Measurements from ENCODE around the gene SLIT1.

The SLIT1 gene

DNA sequence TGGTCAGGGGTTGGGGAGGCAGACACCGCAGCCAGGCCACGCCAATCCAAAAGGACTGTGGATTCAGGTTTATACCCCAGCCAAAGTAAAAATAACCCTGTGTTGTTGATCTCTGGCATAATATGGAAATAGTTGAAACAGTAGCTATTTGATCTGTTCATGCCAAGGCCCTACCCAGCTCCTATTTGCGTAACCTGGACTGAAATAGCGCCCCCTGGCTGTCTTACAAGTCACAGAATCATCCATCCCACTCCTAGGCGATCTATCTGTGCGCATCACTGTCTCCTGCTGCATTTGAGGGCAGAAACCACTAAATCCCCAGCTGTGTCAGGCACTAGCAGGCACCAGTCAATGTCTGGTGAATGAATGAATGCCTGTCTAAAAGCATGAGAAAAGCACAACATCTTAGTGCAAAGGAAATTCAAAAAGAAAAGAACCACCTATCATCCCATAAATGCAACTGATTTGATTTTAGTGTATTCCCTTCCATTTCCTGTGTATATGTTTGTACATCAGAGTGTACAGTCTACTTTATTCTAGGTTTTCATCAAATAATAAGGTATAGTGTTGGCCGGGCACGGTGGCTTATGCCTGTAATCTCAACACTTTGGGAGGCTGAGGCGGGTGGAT is 160.0 kb downstream of the SLIT1 start:
- FAIRE-seq (no peak), DNase-seq (ENCODE audit: low spot score) (no peak)

DNA sequence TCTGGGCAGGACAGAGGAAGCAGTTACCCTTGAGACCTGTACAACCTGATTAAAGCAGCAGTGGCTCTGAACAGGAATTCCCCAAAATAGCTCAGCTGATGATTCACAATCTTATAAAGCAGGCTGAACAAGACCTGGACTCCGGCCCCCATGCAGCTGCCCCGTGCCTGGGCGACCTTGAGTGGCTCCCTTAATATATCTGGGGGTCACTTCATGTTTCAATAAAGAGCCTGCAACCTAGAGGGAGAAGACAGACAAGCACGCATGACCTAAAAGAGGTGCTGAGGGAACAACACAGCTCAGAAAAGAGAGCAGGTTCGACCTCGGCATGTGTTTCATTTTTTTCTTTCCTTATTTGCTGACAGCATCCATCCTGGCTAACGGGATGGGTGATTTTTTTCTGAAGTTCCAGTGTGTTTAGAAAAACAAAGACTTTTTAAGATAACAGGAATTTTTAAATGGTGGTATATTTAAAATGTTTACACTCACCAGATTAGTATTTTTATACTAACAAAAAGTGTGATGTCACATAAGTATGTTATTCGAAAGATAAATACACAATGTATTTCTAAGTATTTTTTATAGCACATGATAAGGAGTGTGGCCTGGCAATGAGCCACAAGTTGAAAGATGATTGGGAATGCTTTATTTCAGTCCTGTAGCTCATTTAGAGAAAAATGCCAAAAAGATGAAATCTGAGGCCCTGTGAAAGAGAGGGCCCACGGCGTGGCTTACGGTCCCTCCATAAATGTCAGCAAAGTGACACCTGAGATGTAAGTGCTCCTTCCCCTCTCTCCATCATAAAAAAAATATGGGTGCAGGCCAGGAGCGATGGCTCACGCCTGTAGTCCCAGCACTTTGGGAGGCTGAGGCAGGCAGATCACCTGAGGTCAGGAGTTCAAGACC is 161.3 kb downstream of the SLIT1 start:
- no peak for FAIRE-seq

DNA sequence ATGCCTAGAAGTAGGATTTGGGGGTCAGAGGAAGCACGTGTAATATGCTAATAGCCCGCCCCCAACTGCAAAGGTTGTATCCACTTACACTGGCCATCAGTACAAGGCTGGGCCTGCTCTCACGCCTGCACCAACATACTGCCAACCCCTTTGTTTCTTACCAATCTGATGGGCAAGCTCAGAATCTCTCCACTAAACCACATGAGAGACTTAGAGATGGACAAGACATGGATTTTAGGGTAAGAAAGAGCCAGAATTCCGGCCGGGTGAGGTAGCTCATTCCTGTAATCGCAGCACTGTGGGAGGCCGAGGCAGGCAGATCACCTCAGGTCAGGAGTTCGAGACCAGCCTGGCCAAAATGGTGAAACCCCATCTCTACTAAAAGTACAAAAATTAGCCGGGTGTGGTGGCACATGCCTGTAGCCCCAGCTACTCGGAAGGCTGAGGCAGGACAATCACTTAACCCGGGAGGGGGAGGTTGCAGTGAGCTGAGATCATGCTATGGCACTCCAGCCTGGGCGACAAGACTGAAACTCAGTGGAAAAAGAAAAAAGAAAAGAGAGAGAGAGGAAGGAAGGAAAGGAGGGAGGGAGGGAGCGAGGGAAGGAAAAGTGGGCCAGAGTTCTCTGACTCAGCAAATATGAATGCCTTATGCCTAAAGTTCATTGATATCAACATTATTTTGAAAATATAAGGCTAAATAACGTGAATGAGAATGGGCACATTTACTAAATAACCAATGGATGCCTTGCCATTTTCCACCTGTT is 162.2 kb downstream of the SLIT1 start:
- FAIRE-seq (no peak), DNase-seq (ENCODE audit: low spot score) (no peak)

More for the DNA sequence above, 161.3 kb downstream of the SLIT1 start:
- peak; percentile 44 for DNase-seq (ENCODE audit: low spot score)

DNA sequence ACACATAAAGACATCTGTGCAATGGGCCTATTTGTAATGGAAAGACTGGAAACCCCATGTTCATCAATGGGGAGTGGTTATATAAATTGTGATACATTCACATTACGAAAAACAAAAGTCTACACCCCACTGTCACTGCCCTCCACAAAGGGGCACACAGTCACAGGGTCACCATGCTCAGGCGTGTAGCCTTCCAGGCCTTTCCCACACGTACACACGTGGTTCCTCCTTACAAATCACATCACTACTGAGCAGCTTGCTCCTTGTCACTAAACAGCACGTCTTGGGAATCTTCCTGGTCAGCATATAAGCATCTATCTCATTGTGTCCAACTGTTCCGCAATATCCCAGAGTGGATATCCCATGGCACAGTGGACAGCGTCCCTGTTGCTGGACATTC is 163.1 kb downstream of the SLIT1 start:
- FAIRE-seq = no peak
- no peak for DNase-seq (ENCODE audit: low spot score)

DNA sequence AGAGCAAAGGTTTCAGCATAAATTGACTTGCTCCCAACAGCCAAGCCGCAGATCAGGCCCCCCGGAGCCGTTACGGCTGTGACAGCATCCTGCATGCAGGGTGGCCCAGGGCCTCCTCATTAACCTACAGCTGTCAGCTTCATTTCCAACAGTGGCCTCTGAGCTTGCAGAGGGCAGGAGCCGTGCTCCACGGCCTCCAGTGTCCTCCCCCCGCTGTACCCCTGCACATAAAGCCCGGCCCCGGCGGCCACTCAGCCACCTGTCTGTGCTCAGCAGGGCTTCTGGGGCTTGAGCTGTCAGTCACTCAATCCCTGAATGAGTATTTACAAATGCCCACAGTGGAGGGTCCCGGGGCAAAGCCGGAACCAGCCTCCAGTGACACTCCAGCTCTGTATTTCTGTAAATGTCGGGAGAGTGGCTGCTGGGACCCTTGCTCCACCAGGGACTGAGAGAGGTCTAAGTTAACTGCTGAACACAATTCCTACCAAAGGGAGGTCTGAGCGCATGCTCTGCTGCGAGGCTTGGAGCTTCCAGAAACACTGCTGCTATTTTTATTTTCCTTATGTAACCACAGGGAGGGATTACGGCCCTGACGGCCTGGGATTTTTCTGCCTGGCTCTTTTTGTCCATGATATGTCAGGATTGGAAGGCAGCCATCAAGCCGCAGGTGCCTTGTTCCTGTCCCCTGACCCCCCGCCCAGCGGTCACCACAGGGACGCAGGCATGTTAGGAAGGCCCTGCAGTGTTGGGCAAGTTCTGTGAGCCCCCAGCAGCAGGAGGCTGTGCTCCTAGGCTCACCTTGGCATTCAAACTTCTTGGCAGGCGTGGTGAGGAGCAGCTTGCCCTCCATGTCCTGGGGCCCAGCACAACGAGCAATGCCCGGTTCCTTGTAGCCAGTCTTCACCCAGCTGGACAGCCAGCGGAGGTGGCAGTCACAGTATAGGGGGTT is 165.0 kb downstream of the SLIT1 start:
- FAIRE-seq (no peak), DNase-seq (ENCODE audit: low spot score) (no peak)

DNA sequence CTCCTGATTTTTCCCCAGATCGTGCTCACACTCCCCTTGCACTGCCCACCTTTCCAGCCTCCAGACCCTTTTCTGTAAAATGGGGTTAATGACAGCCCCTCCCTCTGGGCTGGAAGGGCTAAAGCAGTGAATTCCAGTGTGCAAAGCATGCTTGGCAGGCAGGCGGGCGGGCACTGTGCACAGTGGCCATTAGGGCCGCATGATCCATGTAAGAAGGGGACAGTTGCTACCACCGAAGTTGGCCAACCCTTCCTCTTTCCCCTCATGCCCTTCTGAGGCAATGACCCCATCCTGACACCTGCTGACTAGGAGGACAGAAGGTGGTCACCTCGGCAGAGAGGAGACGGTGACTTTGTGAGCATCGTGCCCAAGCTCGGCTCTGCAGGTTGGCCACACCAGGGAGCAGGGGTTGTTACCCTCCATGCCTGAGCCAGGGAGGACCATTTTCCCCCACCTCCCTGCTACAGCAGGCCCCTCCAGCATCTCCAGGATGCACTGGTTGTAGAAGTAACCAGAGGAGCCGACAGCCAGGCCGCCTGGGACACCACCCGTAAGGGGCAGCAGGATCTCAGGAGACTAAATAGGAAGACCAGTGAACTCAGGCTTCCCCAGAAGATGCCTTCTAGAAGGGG is 166.4 kb downstream of the SLIT1 start:
- DNase-seq (ENCODE audit: low spot score) = no peak
- FAIRE-seq = no peak

DNA sequence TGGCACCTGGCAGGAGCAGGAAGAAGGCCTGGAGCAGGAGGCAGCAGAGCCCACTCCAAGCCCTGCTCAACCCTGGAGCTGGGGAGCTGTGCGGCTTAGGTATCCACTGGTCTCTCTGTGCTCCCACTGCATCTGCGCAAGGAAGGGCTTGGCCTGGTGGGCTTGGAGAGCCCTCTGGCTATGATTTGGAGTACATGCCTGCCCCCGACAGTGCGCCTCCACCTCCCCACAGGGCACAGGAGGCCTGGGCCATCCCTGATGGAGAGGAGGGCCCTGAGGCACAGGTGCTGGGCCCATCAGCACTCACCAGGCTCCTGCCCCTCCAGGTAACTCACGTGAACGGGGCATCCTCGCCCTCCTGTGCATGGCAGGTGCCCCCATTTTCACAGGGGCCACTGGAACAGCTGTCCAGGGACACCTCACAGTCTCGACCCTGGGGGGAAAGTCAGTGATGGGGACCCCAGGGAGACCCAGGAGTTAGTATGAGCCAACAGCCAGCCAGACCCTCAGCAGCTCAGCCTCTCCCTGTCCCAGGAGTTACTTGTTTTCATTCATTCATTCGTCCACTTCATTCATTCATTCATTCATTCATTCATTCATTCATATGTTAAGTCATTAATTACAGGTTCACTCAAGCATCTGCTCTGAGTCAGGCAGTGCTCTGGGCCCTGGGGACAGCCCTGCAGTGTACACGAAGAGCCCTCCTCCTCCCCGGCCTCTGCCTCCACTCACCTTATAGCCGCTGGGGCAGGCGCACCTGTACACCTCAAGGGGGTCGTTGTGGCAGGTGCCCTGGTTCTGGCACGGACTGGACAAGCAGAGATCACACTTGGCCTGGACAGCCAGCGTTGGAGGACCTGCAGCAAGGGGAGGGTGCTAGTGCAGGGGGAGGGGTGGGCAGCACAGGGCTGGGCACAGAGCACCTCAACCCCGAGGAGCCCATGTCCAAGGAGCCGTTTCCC is 167.2 kb downstream of the SLIT1 start:
- no peak for DNase-seq (ENCODE audit: low spot score)
- no peak for FAIRE-seq

DNA sequence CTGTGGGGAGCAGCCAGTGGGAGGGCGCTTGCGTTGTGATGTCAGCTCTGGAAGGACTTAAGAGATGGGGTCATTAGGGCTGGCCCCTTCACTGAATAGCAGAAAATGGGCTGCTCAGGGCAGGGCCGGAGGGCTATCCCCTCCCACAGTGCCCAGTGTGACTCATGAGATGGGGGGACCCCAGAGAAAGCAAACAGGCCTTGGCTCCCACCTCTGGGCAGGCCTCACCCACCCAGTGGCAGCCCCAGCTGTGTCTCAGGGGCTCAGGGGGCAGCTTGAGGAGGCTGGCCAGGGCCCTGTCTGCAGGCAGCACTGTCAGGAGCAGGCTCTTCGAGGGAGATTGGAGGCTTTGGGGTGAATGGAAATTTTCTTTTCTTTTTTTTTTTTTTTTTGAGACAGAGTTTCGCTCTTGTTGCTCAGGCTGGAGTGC is 168.3 kb downstream of the SLIT1 start:
- DNase-seq (ENCODE audit: low spot score) = no peak
- FAIRE-seq = no peak

DNA sequence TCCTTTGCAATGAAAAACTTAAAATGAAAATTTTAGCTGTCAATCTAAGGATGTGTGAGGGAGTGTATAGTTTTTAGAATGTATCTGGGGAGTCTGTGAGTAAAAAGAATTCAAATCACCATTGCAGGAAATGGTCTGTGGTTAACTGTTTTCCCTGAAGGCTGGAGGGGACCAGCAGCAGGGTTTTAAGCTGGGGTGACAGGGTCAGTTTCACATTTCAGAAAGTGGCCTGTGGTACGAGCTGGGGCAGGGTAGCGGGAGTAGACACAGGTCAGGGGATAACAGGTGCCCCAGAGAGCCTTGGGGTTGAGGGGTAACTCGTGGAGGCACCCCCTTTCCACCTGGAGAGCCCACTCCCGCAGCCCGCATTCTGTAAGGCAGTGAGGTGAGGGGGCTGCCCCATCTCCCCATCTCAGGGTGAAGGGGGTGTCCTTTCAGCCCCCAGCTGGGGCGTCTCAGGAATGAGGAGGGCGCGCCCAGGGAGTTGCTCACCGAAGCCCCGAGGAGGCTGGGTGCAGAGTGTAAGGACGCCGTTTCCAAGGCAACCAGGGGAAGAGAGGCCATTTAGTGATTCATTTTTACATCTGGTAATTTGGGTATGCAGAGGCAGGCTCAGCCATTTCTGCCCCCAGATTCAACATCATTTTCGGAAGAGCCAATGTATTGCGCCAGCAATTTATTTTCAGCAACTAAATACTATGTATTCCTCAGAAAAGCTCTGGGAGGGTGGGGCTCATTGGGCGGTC is 168.9 kb downstream of the SLIT1 start:
- DNase-seq (ENCODE audit: low spot score) = no peak

DNA sequence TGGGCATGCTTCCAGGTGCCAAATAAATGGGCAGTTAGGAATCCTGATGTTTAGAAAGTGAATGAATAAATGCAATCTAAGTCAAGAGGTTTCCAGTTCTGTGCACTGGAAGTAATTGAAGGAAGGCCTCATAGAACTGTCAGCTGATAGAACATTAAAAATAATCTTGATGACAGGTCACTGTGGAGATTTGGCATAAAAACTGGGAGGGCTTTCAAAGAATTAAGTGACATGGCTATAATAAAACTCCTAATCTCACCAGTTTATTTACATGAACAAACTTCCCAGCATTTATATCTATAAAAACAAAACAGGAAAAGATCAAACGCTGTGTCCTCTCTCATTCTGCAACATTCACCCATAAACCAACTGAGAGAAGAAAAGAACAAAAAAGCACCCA is 170.5 kb downstream of the SLIT1 start:
- DNase-seq (ENCODE audit: low spot score) (no peak), FAIRE-seq (no peak)

More for the DNA sequence above, 168.9 kb downstream of the SLIT1 start:
- FAIRE-seq = no peak

DNA sequence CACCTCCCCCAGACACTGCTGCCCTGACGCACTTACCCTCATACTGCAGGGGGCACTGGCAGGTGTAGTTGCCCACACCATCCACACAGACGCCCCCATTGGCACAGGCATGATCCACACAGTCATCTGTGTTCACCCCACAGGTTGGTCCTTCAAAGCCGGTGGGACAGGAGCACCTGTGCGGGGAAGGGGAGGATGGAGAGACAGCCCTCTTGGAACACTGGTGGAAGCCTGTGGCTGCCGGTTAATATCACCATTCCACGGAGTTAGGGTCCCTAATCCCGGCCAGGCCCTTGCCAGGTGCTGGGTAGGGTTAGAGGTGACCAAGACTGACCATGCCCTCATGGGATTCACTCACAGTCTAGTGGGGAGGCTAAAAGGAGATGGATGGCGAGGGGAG is 171.8 kb downstream of the SLIT1 start:
- no peak for DNase-seq (ENCODE audit: low spot score)

DNA sequence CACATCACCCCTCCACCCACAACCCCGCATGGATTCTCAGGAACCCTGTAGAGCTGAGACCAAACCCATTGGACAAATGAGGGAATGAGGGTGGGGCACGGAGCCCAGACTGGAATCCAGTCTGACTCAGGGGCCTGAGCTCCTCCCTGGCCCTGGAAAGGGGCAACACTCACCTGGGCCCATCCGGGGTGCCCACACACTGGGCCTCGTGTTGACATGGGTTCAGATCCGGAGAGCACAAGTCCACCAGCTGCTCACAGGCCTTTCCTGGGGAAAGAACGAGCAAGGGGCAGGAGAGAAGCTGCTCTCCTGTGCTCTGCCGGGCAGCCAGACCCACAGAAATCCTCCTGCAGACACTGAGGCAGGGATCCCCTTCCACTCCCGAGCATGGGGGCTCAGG is 172.2 kb downstream of the SLIT1 start:
- no peak for FAIRE-seq
- no peak for DNase-seq (ENCODE audit: low spot score)

More for the DNA sequence above, 171.8 kb downstream of the SLIT1 start:
- no peak for FAIRE-seq

DNA sequence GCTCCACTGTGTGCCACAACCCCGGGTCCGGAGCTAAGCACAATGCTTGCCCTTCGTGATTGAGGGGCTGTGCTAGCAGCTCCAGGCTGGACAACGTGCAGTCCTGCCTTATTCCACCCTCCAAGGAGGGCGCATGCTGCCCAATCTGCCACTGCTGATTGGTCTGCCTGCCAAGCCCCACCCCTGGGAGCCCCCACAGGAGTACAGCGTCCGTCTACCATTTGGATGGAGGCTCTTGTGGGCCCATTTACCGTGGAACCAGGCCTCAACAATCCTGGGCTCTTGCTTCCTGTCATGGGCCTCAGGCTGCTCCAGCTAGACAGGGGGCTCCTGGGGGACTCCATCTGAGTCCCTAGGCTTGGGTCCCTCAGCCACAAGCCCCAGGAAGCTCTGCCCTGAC is 173.3 kb downstream of the SLIT1 start:
- DNase-seq (ENCODE audit: low spot score) (no peak), FAIRE-seq (no peak)

DNA sequence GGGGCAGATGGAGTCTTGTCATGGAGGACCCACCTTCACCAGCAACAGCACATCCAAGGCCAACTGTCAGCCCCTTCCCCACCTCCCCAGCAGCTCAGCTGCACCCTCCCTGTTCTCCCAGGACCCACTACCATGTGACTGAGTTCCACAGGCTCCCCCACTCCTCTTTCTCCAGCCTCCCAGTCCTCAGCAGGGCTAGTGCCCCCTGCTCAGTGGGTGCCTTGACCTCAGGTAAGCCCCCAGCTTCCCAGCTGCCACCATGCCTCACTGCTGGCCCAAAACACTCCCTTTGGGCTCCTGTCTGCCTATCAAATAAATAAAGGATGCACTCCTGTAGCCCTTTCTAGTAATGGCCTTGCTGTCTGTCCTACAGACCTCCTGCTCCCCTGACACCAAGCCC is 174.4 kb downstream of the SLIT1 start:
- DNase-seq (ENCODE audit: low spot score) = no peak
- no peak for FAIRE-seq

DNA sequence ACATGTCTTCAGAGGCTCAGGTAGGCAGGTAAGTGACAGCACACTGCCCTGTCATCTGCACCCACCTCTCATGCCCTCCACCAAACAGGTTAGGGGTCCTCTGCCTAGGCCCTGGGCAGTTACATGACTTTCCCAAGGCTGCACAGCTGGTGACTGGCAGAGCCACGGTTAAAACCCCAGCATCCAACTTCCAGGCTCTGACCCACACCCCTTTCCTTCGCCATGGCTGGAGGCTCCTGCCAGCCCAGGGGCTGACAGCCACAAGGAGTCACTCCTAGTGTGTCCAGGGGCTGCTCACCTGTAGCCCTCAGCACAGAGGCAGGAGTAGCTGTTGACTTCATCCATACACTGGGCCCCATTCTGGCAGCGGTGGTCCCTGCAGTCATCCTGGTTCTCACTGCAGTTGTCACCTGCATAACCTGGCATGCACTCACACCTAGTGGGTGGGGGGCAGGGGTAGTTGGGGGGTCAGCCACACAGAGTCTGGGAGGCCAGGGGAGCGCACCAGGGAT is 175.0 kb downstream of the SLIT1 start:
- DNase-seq (ENCODE audit: low spot score) (no peak), FAIRE-seq (no peak)

DNA sequence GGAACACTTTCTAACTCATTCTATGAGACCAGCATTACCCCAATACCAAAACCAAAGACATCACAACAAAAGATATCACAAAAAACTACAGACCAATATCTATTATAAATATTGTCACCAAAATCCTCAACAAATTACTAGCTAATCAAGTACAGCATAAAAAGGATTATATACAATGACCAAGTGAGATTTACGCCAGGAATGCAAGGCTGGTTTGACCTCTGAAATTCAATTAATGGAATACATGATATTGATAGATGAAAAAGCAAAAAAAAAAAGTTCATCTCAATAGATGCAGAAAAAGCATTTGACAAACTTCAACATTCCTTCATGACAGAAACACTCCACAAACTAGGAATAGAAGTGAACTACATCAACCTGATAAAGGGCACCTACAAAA is 178.3 kb downstream of the SLIT1 start:
- DNase-seq (ENCODE audit: low spot score) (no peak), FAIRE-seq (no peak)

DNA sequence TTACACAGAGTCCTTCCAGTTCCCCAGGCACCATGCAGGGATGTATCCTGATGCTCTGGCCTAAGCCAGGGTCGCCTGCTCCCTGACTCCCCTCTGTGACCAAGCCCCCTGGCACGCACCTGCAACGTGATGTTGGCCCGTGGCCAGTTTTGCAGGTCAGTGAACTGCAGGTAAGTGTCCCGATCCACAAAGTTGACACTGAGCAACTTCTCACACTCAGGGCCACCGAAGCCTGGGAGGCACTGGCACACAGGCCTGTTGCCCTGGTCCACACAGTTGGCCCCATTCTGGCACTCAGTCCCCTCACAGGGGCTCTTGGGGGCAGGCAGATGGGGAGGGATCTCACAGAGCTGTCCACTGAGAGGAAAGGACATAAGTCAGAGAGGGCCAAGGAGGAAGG is 179.4 kb downstream of the SLIT1 start:
- no peak for DNase-seq (ENCODE audit: low spot score)
- FAIRE-seq = no peak

DNA sequence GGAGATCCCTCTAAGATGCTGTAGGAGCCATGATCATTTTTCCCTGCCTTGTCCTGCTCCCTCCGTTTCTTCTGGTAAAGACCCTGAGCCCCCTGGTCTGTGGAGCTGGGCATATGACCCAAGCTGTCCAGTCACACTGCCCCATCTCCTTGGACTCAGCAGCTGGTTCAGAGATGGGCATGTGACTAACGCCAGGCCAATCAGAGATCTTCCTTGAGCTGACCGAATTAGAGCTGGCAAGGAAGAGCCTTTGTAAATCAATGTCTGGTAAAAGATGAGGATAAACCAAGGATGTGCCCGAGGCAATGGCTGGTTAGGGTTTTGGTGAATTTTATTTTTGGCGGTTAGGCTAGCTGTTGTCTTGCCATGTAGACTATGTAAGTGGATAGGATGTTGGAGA is 180.4 kb downstream of the SLIT1 start:
- no peak for DNase-seq (ENCODE audit: low spot score)
- FAIRE-seq = no peak

Data from RCC 7860 (cell line).